GM19351 (cell line): ENCODE results near the gene GARS1.

ENCODE experiments used
- ATAC-seq: cut with Tn5 transposase; IDR thresholded peaks from one replicate; pipeline ENCODE4 v1.9.1; 2021; ENCODE audit warnings: mild to moderate bottlenecking, moderate library complexity; ENCODE audit not compliant: unreplicated experiment

The GARS1 gene

DNA sequence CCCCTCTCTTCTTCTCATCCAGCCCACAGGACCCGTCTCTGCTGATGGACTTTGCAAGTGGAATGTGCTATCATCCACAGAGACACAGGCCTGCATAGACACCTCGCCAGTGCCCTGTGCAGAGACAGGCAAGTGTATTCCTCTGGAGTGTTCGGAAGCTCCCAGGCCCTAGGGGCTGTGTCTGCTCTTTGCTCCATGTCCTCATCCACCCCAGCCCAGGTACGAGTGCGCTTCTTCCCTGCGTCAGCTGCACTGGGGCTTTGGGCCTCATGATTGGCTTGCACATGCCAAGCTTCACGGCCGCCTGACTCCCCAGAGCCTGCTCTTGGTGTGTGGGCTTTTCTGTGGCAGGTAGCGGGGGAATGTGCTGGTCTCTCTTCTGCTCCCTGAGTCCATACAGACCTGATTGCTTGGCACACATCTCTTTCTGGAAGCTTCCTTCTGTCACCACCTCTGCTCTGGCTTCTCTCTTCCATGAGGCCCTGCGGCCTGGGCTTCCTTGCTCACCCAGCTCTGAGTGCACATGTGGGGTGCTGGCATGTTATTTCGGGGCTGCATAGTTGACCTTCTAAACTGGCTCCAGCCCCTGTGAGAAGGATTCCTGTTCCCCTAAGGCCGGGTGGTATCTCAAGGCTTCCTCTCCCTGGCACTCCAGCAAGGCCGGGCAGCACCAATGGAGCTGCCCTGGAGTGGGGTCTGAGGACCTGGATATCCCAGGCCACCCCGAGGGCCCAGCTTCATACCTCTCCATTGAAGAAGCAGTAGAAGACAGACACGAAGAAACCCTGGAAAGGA is 59.8 kb downstream of the GARS1 start:
- ATAC-seq, result no peak

DNA sequence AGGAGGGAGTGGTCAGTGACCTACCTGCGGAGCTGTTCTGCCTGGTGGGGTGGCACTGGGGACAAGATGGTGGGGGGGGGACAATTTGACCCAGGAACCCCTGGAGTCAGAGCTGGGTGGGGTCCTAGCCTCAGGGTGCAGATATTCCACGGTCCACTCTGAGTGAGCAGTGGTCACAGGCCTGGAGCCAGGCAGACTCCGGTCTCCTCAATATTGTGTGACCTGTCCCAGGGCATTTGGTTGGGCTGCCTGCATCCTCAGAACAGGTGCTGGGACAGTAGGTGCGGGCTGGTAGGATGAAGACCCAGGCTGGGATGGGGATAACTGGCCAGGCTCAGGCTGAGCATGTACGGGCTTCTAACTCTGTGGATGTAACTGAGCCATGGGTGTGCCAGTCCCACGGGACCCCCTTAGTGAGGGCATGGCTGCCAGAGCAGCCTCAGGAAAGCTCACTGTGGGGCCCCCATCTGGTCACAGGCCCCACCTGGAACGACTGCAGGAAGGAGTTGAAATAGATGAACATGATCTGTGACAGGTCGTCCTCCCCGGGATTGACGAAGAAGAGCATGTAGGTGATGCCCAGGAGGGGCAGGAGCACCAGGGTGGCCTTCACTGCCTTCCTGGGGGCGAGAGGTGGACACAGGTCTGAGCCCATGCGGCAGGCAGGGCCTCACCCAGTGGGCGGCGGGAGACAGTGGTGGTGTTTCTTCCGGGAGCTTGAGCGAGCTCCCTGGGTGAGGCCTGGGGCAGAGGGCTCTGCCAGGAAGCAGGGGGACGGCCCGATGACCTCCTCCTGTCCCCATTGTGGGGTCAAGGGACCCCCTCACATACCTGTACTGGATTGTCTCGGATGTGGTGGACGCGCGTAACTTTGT is 60.7 kb downstream of the GARS1 start:
- no peak for ATAC-seq

DNA sequence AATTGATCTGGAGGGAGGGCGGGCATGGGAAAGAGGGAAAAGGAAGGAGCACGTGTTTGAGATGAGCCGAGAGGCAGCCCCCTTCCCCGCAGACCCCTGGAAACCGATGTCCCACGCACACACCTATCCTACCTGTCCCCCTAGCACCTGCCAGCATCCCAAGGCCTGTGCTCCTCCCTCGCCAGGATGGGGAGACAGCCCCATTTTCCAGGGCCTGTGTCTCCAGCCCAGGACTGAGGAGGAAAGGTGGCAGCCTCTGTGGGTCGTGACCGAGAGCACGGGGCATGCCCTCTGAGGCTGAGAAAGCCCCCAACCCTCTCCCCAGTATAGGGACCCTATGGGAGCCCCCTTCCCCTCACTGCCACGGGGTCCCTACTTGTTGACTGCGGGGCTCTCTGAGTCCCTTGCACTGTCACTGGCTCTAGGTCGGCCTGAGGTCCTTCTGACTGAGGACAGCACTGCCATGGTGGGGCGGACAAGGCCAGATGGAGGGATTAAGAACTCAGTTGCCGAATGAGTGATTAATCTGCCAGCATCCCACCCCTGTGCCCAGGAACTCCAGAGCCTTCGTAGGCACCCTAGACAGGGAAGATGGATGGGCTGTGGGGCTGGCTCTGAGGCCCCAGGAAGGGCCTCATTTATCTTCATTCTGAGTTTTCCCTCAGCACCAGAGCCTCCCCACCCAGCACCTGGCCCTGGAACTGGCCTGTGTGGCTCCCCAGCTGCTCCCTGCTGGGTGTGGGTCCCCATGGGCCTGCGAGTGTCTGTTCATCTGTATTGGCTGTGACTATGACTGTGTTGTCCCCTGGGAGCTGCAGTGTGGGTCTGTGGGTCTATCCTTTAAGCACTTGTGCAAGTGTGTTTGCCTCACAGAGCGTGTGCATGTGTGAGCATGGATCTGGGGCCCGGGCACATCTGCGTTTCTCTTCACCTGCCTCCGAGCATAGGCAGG is 61.6 kb downstream of the GARS1 start:
- no peak for ATAC-seq

DNA sequence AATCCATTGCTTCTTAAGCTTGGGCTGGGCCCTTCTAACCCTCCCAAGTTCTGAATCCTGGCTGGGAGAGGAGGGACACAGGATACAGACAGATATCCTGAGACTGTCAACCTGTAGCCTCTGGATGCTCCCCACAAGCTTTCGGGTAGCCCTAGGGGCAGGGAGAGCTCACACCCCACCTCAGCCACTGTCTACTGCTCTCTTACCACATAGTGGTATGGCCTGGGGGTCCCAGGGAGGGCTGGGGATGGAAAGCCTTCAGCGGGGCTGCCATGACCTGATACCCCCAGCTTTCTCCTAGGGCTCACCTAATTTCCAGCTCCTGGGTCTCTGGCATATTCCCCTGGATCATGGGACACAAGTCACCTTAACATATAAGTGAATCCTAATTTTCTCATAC is 62.5 kb downstream of the GARS1 start:
- no peak for ATAC-seq

DNA sequence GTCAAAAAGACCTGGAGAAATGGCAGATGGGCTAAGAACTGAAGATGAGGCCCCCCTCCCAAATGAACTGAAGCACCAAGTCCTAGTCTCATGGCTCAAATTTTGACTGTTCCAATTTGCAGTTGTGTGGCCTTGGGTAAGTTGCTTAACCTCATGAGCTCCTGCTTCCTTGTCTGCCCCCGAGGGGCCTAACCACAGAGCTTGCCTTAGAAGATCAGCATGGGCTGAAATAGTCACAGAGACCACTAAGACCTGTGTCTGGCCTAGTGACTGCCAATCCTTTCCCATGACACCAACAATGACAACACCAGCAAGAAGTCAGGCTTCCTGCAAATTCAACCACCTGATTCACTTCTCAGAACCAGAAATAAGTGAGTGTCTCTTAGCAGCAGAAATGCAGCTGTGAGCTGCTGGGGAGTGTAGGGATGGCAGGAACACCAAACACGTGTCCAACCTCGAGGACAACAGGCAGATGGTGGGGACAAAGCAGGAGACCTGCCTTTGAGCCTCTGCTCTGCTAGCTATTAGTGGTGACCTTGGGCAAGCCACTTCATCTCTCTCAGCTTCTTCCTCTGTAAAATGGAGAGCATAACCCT is 63.9 kb downstream of the GARS1 start:
- no peak for ATAC-seq

DNA sequence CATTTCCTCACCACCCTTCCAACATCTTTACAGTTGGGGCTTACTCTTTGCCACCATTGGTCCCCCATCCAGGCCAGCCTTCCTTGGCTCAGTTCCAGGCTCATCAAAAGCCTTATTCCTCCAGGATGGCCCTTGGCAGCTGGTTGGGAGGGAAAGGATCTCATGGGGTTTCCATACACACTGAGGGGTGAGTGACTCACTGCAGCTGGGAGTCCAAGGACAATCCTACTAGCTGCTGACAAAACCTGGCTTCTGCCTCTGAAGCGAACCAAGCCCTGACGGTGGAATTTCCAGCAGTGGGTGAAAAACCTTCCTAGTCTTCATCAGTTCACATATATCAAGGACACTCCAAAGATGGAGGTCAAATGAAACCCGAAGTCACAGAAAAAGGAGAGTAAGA is 64.6 kb downstream of the GARS1 start:
- ATAC-seq, result no peak

DNA sequence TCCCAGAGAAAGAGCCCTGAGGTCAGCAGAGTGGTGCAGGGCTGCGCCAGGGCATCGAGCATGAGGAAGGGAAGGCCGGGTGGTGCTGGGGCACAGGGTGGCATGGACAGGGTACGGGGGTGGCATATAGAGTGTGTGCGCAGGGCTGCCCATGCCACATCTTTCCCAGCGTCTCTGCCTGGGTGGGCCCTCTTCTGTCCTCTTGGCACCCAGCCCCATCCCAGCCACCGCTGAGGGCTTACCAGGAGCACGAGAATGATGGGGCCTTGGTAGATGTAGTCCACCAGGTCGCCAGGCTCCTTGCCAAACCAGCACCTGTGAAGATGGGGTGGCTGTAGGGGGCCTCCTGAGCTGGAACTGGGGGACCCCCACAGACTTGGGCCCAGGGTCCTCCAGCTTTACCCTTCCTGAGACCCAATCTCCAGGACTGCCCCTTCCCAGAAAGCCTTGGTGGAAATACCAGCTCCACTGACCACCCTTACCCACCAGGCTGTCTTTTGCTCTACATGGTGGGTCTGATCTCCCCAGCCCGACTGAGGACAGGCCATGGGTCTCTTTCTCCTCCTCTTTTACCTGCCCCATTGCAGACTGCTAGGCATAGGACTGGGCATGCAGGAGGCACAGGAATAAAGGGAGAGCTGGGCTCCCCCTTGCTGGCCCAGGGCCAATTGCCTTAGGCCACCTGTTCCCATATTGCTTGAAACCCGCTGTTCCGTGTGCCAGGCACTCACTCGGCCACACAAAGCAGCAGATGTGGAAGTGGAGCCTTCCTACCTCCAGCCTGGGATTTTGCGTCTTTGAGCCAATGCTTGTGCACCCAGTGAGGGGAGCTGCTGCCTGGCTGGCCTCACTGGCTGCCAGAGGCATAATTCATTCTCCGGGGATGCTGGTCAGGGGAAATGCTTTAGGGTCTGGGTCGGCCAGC is 65.9 kb downstream of the GARS1 start:
- no peak for ATAC-seq

DNA sequence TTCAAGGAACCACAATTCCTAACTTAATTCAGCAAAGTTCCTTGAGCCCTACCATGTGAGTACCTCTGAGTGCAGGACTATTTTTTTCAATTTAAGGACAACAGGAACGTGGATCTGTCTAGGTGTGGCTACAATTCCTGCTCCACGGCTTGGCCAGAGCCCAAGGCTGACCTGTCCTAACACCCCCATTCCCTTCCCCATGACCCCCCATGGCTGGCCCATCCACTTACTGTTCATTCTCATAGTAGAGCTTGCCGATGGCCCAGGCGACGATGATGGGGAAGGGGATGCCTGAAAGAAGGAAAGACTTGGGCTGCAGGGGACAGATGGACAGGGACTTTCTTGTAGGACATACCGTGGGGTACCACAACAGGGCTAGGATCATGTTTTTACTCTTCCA is 67.2 kb downstream of the GARS1 start:
- no peak for ATAC-seq

DNA sequence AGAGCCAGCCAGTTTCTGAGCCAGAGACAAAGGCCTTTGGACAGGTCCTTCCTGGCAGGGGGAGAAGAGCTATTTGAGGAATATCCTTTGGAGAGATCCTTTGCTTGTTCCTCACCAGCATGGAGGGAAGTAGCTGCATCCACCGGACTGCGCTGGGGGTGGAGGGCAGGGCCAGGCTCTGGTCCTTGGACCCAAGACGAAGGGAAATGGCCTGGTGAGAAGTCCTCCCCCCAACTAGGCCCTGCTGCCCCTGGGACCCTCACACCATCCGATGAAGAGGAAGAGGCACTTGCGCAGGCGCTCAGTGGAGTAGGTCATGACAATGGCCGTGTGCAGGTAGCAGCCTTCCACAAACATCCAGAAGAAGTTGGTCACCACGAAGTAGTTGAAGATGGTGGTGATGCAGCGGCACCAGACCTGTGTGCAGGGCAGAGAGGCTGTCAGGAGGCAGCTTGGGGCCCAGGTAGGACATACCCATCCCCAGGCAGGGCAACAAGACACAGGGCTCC is 67.8 kb downstream of the GARS1 start:
- ATAC-seq, result no peak

DNA sequence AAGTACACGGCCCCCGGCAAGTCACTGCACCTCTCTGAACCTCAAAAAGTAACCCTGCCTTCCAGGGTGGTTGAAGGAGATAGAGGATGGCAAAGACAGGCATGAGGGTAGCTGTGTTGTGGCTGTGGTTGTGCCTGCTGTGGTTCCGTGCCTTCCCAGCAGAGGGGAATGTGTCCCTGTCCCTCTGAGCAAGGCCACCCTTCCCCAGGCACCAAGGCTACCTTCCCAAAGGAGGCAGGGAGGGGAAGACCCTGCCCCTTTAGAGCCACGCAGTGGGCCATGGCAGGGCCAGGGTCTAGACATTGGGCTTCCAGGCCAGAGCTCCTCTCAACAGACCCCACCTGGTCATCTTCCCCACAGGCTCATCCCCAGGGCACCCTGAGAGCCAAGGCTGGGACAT is 68.7 kb downstream of the GARS1 start:
- no peak for ATAC-seq

DNA sequence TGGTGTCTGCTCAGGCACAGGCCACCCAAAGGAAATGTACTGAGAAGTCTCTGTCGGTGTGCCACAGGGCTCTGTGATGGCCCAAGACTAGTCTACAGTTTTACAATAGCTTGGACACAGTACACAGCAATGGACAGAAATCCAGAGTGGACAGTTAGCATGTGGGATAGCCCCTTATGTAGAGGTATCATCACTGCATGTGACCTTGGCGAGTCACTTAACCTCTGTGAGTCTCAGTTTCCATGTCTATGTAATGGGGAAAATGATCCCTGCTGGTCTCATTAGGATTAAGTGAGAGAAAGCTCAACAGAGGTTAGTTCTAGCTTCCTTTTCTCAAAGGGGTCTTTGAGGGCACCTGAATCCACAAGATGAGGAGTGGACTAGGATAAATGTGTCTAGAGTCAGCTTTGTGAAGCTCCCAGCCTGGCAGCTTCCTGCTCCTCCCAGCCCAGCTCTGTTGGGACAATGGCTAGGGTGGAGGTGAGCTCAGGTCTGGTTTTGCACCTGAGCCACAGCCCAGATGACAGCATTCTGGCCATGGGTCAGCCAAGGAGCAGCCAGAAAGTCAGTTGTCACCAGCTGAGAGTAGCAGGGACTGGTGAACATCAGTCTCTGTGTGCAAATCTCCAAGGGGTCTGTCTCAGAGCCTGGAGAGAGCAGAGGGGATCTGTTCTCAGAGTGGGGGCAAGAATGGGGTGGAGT is 69.7 kb downstream of the GARS1 start:
- ATAC-seq, result no peak

DNA sequence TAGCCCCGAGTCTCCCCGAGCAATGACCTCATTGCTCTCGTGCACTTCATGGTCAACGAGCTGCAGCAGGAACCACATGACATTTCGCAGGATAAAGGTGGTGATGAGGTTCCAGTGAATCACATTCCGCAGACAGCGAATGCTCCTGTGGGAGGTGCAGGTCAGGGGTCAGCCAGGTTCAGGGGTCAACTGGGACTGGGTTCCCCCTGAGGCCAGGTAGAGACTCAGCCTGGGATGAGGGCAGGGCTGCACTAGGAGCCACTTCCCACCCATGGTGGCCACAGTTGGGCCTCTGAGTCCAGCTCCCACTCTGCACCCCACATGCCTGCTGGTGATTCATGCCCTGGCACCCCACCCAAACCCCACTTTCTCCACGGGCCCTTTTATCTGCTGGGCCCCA is 70.4 kb downstream of the GARS1 start:
- ATAC-seq, result no peak

DNA sequence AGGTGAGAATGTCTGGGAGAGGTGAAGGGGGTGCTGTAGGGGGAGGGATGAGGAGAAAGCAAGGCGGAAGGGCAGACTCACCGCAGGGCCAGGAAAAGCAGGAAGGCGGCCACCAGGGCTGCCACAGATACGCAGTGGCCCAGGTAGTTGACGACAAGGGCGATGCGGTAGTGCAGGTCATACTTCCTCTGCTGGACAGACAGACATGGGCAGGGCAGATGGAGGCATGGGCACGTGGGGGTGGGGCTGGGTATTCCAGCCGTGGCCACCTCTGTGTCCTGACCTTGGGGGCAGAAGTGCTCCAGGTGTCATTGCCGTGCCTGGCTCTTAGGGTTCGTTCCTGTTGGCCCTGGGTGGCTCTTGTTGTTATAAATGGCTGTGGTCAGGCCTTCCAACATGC is 70.8 kb downstream of the GARS1 start:
- ATAC-seq, result no peak

DNA sequence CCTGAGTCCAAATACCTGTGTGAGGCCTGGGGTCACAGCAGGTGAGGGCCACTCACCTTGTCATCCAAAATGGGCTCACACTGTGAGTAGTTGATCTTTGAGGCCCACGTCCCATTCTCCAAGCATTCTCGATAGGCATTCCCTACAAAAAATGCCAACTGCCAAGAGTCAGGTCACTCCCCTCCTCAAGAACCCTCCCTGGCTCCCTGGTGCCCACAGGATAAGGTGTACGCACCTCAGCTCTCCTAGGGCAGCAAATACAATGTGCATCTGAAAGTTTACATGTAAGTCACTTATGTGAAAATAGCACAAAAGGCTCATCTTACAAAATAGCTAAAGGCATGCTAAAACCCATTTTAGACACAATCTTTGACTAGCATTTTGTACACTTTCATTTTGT is 72.5 kb downstream of the GARS1 start:
- ATAC-seq, result no peak

DNA sequence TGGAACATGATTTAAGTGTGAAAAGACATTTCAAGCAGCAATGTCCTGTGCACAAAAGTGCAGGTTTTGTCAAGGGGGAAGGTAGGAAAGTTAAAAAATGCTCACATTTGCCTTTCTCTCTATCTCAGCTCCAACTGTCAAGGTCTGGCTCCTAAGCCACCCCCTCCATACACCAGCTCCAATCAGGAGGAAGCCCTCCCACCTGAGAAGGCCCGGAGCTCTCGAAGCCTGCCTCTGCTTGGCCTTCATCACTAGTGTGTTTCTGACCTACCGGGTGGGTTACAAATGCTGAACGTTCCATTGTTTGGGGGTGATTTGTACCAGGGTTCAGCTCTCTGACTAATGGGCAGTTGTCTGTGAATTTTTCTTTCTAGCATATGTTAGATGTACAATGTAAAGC is 73.4 kb downstream of the GARS1 start:
- no peak for ATAC-seq

DNA sequence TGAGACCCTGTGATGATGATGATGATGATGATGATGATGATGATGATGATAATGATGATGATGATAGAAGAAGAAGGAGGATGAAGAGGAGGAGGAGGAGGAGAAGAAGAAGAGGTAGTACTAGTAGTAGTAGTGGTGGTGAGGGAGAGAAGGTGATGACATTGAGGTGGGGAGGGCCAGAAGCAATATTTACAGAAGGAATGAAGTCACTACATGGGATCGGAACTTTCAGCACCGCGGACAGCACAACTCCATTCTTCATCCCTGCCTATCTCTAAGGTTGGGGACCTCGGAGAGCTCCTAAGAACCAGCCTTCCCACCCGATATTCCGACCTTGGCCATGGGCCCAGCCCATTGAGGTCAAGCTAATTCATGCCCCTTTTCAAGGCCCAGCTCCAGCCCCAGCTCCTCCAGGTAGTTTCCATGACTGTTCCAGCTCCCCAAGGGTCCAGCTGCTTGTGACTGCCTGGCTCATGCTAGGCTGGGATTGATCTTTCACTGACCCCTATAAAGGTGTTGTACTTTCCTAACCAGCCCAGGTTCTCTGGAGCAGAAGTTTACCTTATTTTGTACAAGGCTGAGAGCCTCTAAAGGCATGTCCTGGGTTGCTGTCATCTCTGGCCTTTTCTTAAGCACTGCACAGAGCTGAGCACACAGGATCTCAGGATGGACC is 77.3 kb downstream of the GARS1 start:
- no peak for ATAC-seq

DNA sequence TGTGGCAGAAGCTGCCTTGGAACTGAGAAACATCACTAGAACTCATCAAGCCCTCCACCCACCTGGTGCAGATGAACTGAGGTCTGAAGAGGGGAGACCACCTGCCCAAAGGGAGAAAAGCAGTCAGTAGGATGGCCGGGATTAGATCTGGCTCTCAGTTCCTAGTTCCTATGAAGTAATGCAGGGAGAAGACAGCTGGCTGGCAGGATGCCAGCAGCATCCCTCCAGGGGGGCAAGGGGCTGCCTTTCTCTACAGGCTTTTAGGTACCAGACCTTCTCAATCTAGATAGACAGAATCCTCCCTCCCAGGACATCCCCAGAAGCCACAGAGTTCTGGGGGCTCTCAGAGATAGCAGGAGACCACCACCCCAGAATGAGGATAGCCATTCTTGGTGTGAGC is 79.7 kb downstream of the GARS1 start:
- no peak for ATAC-seq

DNA sequence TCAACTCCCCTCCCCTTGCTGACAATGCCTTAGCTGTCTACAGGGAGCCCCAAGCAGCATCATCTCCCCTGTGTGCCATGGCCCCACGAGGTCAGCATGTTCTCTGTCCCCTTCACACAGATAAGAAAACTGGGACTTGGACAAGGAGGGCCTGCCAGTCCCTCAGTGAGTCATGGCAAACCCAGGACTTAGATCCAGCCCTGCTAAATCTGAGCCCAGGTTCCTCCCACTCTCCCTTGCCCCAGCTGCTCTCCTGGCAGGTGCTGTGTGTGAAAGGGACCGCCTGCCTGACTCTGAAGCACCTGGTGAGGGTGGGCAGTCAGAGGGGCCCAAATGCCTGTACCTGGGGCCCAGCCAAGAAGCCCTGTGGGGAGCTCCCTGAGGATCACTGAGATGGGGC is 80.2 kb downstream of the GARS1 start:
- ATAC-seq, result no peak
